ENCODE results near the gene LCK. TPM values are rescaled to one million over a fixed set of nuclear protein-coding genes. Genes with fewer than 3 reads are reported as not detected.

LCK gene
- total and polyA plus RNA-seq, 2 donors (not counting 3 experiments of a cell fraction or from before 2014, with no cell fraction given): 0.06 TPM; not detected in 1

DNA sequence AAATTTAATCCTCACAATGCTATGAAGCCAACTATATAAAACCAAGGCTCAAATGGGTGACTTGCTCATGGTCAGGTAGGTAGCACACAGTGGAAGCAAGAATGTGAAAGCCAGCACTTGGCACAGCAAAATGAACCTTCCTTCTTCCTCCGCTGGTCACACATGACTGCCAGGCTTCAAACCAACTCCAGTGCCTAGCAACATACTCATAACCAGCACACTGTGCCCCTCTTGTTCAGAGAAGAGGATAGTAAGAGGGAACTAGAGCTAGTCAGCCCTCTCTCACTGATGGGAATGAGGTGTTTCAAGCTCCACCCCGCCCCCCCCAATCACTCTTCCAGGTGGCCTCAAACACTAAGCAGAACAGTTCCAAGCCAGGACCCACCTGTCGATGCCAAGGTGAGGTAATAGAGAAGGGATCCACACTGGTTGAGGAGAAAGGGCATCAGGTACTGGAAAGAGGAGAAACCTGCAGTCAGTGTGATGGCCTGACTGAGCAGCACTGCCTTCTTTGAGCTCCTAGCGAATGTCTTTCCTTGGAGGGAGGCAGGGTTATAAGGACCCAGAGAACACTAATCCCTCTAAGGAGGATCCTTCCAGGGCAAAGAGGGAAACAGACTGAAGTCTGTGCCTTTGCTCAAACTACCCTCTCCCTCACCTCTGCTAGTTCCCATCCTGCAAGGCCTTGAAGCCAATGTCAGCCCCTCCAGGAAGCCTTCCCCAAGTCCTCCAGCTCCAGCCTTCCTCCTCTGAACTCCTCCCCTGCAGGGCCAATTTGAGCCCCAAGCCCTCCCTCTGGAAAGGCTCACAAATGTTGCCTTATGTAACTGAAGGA lies 30.1 kb upstream of the LCK start:
- Histone ChIP-seq H2AFZ (ENCODE audit: low read depth, low read length) (no peak overlapping the region), H4K20me1 (replicated peaks; ENCODE audit: control insufficient read depth, extremely low read depth, insufficient read depth, low read length) (no peaks in the 10 kb centered on the region), H3K79me2 (ENCODE audit: control insufficient read depth, insufficient read depth, low read length) (peaks cover 24% of the 10 kb centered on the region), H3K4me1 (ENCODE audit: control insufficient read depth, extremely low read depth, insufficient read depth, low read length) (peaks cover 26% of the 10 kb centered on the region), H3K27me3 (ENCODE audit: control insufficient read depth in 2 of 2, insufficient read depth in 2 of 2, low read length in 2 of 2) (no peaks in the 10 kb centered on the region), H3K4me3 (replicated peaks in 1 of 3; ENCODE audit: insufficient read depth in 1 of 3, low read depth in 1 of 3, low read length in 3 of 3) (peak overlapping the region in 2 of 3 experiments; percentile 79 to 81), H3K4me2 (ENCODE audit: insufficient read depth, low read length) (peak overlapping the region; percentile 86), H3K36me3 (ENCODE audit: control insufficient read depth in 2 of 2, extremely low read depth in 1 of 2, insufficient read depth in 2 of 2, low read length in 2 of 2) (peaks cover 4 to 14% of the 10 kb centered on the region in 2 experiments), H3K9me3 (replicated peaks; ENCODE audit: control insufficient read depth, insufficient read depth, low read length) (no peaks in the 10 kb centered on the region), H3K27ac (ENCODE audit: insufficient read depth, low read depth, low read length) (no peak overlapping the region), H3K9ac (replicated peaks; ENCODE audit: extremely low read depth, insufficient read depth, low read length) (no peak overlapping the region), H3K9me1 (replicated peaks; ENCODE audit: control insufficient read depth, extremely low read depth, insufficient read depth, low read length) (no peaks in the 10 kb centered on the region)
- intact Hi-C loops (cut with micrococcal nuclease) (loop anchor here (5.0 kb wide), 1 partner anchor 116 kb away; the partner anchor contains the start of gene MARCKSL1), dilution Hi-C loops (cut with MboI; ENCODE audit: extremely low pct_ligation_motif_present, low sequenced_read_pairs) (no loop called here)
- peak; percentile 26 for FAIRE-seq
- no TSS peak for BruUV-seq (replicated peaks)
- DNase-seq (ENCODE audit: low read depth, low spot score): no peak
- CTCF ChIA-PET: interaction anchor here (0.6 to 2.3 kb wide), 5 partner anchors 10 to 173 kb away, joined by 3 to 7 read pairs (median 3); partner anchors contain the start of gene BSDC1
- POLR2A ChIA-PET: interaction anchor here (0.5 kb wide), 1 partner anchor 574 kb away, joined by 4 read pairs; no protein-coding TSS in a partner anchor
- no peak for TF ChIP-seq MAX (IDR thresholded peaks at IDR 0.05; ENCODE audit: insufficient read depth, insufficient read length)
- TF ChIP-seq GATA2 (IDR thresholded peaks at IDR 0.05; ENCODE audit: insufficient read depth, insufficient read length, low read depth, low read length): no peak
- no peak for TF ChIP-seq JUN (IDR thresholded peaks at IDR 0.05; ENCODE audit: borderline replicate concordance, insufficient read depth, insufficient read length, low read depth)
- no peak for TF ChIP-seq EZH2 (IDR thresholded peaks at IDR 0.05; ENCODE audit: borderline replicate concordance, low read depth, low read length, severe bottlenecking)
- TF ChIP-seq POLR2AphosphoS5 (IDR thresholded peaks at IDR 0.05; ENCODE audit: insufficient read depth, low read depth, low read length): no peak
- no peak for TF ChIP-seq FOS (IDR thresholded peaks at IDR 0.05; ENCODE audit: borderline replicate concordance, insufficient read depth, low read length)
- TF ChIP-seq, protein P1, sequence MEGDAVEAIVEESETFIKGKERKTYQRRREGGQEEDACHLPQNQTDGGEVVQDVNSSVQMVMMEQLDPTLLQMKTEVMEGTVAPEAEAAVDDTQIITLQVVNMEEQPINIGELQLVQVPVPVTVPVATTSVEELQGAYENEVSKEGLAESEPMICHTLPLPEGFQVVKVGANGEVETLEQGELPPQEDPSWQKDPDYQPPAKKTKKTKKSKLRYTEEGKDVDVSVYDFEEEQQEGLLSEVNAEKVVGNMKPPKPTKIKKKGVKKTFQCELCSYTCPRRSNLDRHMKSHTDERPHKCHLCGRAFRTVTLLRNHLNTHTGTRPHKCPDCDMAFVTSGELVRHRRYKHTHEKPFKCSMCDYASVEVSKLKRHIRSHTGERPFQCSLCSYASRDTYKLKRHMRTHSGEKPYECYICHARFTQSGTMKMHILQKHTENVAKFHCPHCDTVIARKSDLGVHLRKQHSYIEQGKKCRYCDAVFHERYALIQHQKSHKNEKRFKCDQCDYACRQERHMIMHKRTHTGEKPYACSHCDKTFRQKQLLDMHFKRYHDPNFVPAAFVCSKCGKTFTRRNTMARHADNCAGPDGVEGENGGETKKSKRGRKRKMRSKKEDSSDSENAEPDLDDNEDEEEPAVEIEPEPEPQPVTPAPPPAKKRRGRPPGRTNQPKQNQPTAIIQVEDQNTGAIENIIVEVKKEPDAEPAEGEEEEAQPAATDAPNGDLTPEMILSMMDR (IDR thresholded peaks at IDR 0.05; ENCODE audit: extremely low read depth in 1 of 2, insufficient read depth in 1 of 2, low read depth in 1 of 2, low read length in 2 of 2): no peak
- no peak for TF ChIP-seq POLR2A (IDR thresholded peaks at IDR 0.05; ENCODE audit: low read depth, low read length)
- no peak for TF ChIP-seq MYC (IDR thresholded peaks at IDR 0.05; ENCODE audit: low read depth, low read length)
